ENCODE measurements around the gene GSTA5.

- TF ChIP-seq POLR2A (IDR thresholded peaks at IDR 0.05) (no peak), CTCF (IDR thresholded peaks at IDR 0.05) (no peak), EP300 (IDR thresholded peaks at IDR 0.05) (no peak)
Measured at GRCh38 chr6:52877168-52877567, 36.6 kb upstream of the GSTA5 start.

All from gastroesophageal sphincter (tissue), 3 donors.